SK-N-SH treated with all-trans-retinoic acid at 6 μM for 48 hours (cell line): Measurements from ENCODE around the gene AP4S1.

Experiments
- ATAC-seq: fragments of 200-7000 bp; cut with Tn5 transposase; 3 replicates; pipeline ENCODE4 v1.9.1; 2020; ENCODE audit warnings: mild to moderate bottlenecking, moderate library complexity
- ARNTL ChIP-seq: fragments of 450-650 bp; formaldehyde crosslinking; IDR thresholded peaks from 2 replicates; pipeline ENCODE4 v1.5.0; 2020; ENCODE audit warnings: low read depth, mild to moderate bottlenecking, moderate library complexity, borderline replicate concordance
- BACH2 ChIP-seq: fragments of 250-450 bp; sonication (Bioruptor Pico); IDR thresholded peaks from 2 replicates; pipeline ENCODE4 v1.9.0; 2021; ENCODE audit warnings: mild to moderate bottlenecking, borderline replicate concordance
- CSDC2 ChIP-seq: fragments of 250-450 bp; sonication (Bioruptor Pico); IDR thresholded peaks from 2 replicates; pipeline ENCODE4 v1.5.0; 2020; ENCODE audit warnings: mild to moderate bottlenecking, moderate library complexity
- CSRNP3 ChIP-seq: fragments of 250-450 bp; sonication (Bioruptor Pico); IDR thresholded peaks from 2 replicates; pipeline ENCODE4 v1.5.1; 2021; ENCODE audit warnings: mild to moderate bottlenecking, moderate library complexity
- ESRRG ChIP-seq: fragments of 250-450 bp; sonication (Bioruptor Pico); IDR thresholded peaks from 2 replicates; pipeline ENCODE4 v1.6.1; 2021; ENCODE audit warnings: mild to moderate bottlenecking
- GLIS3 ChIP-seq: fragments of 250-450 bp; sonication (Bioruptor Pico); IDR thresholded peaks from 2 replicates; pipeline ENCODE4 v1.5.0; 2020; ENCODE audit warnings: mild to moderate bottlenecking, moderate library complexity
- ISL1 ChIP-seq: fragments of 250-450 bp; sonication (Bioruptor Pico); IDR thresholded peaks from 2 replicates; pipeline ENCODE4 v2.1.2; 2022; ENCODE audit warnings: mild to moderate bottlenecking, moderate library complexity
- OSR1 ChIP-seq: fragments of 250-450 bp; sonication (Bioruptor Pico); IDR thresholded peaks from 2 replicates; pipeline ENCODE4 v1.8.0; 2022; ENCODE audit warnings: moderate library complexity, mild to moderate bottlenecking, inconsistent platforms
- PATZ1 ChIP-seq: fragments of 250-450 bp; sonication (Bioruptor Pico); IDR thresholded peaks from 2 replicates; pipeline ENCODE4 v1.8.0; 2020; ENCODE audit warnings: mild to moderate bottlenecking, moderate library complexity, borderline replicate concordance
- POU6F1 ChIP-seq: fragments of 250-450 bp; sonication (Bioruptor Pico); IDR thresholded peaks from 2 replicates; pipeline ENCODE4 v1.8.0; 2021; ENCODE audit warnings: low read depth, mild to moderate bottlenecking, moderate library complexity, borderline replicate concordance
- PPARA ChIP-seq: fragments of 250-450 bp; sonication (Bioruptor Pico); IDR thresholded peaks from 2 replicates; pipeline ENCODE4 v1.5.0; 2020; ENCODE audit warnings: mild to moderate bottlenecking, borderline replicate concordance
- RARB ChIP-seq: fragments of 250-450 bp; sonication (Bioruptor Pico); IDR thresholded peaks from 2 replicates; pipeline ENCODE4 v1.8.0; 2021; ENCODE audit warnings: mild to moderate bottlenecking, moderate library complexity
- SNAI2 ChIP-seq: fragments of 250-450 bp; sonication (Bioruptor Pico); IDR thresholded peaks from 2 replicates; pipeline ENCODE4 v1.5.0; 2020; ENCODE audit warnings: mild to moderate bottlenecking, moderate library complexity
- TCF4 ChIP-seq: fragments of 250-450 bp; sonication (Bioruptor Pico); IDR thresholded peaks from 2 replicates; pipeline ENCODE4 v1.8.0; 2021; ENCODE audit warnings: mild to moderate bottlenecking, moderate library complexity, borderline replicate concordance
- TOX ChIP-seq: fragments of 250-450 bp; sonication (Bioruptor Pico); IDR thresholded peaks from 2 replicates; pipeline ENCODE4 v1.8.0; 2021; ENCODE audit warnings: mild to moderate bottlenecking, moderate library complexity, borderline replicate concordance
- TSHZ2 ChIP-seq: fragments of 250-450 bp; sonication (Bioruptor Pico); IDR thresholded peaks from 2 replicates; pipeline ENCODE4 v1.5.0; 2020; ENCODE audit warnings: mild to moderate bottlenecking, moderate library complexity
- ZC3H10 ChIP-seq: fragments of 250-450 bp; sonication (Bioruptor Pico); IDR thresholded peaks from 2 replicates; pipeline ENCODE4 v1.5.1; 2021; ENCODE audit warnings: mild to moderate bottlenecking, moderate library complexity
- ZFP3 ChIP-seq: fragments of 250-450 bp; sonication (Bioruptor Pico); IDR thresholded peaks from 2 replicates; pipeline ENCODE4 v1.5.0; 2020; ENCODE audit warnings: mild to moderate bottlenecking, moderate library complexity
- ZFP30 ChIP-seq: fragments of 450-650 bp; formaldehyde crosslinking; IDR thresholded peaks from 2 replicates; pipeline ENCODE4 v1.5.0; 2022; ENCODE audit warnings: mild to moderate bottlenecking, moderate library complexity
- ZNF565 ChIP-seq: fragments of 450-650 bp; formaldehyde crosslinking; conservative IDR thresholded peaks from 2 replicates; pipeline ENCODE4 v1.5.0; 2020; ENCODE audit warnings: low read depth, mild to moderate bottlenecking, moderate library complexity
- ZNF8 ChIP-seq: fragments of 450-650 bp; formaldehyde crosslinking; IDR thresholded peaks from 2 replicates; pipeline ENCODE4 v1.5.0; 2020; ENCODE audit warnings: mild to moderate bottlenecking, moderate library complexity

The AP4S1 gene

GRCh38 chr14:31083781-31084180 lies 58.3 kb downstream of the AP4S1 start (continued):
- no peak for TF ChIP-seq TSHZ2 (CRISPR knock-in tag)
- TF ChIP-seq POU6F1 (CRISPR knock-in tag), result no peak
- no peak for TF ChIP-seq ZFP30 (CRISPR knock-in tag)
- TF ChIP-seq ZFP3, result no peak
- TF ChIP-seq CSRNP3 (CRISPR knock-in tag), result no peak
- no peak for TF ChIP-seq GLIS3 (CRISPR knock-in tag)

- ATAC-seq, result no peak
- TF ChIP-seq CSRNP3 (CRISPR knock-in tag) (no peak), POU6F1 (CRISPR knock-in tag) (no peak), TCF4 (CRISPR knock-in tag) (no peak), GLIS3 (CRISPR knock-in tag) (no peak), ESRRG (CRISPR knock-in tag) (no peak), ZFP30 (CRISPR knock-in tag) (no peak), ISL1 (CRISPR knock-in tag) (no peak), CSDC2 (CRISPR knock-in tag) (no peak), TSHZ2 (CRISPR knock-in tag) (no peak), PPARA (CRISPR knock-in tag) (no peak), TOX (CRISPR knock-in tag) (no peak), ZNF565 (CRISPR knock-in tag) (no peak), ZNF8 (CRISPR knock-in tag) (no peak), RARB (no peak), BACH2 (CRISPR knock-in tag) (no peak), OSR1 (CRISPR knock-in tag) (no peak), SNAI2 (no peak), PATZ1 (CRISPR knock-in tag) (no peak), ARNTL (CRISPR knock-in tag) (no peak), ZC3H10 (CRISPR knock-in tag) (no peak)
These were observed 58.9 kb downstream of the AP4S1 start for GRCh38 chr14:31084385-31084784.
